ENCODE data around the gene DNER. TPM values are rescaled to one million over a fixed set of nuclear protein-coding genes. Genes with fewer than 3 reads are reported as not detected.

Gene DNER
- total and polyA plus RNA-seq, 2 of the 13 experiments (the other 11 are each of a cell fraction or from before 2014, with no cell fraction given) = not detected

DNA sequence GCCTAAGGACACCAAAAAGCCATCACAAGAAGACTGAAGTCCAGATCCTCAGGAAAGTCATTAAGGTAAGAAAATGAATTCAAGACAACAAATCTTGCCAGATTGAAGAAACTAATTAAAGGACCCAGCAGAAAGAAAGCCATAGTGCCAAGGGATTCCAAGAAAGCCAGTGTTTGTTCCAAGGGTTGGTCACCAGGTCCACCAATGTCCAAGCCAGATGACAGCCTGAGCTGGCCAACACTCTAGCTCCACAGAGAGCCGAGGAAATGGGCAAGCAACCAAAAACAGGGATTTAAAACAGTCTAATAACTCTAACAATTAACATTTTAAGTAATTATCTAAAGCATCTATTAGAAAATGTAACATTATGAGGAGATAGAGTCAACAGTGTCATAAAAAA, 49.2 kb downstream of the DNER start:
- BruUV-seq (replicated peaks) = no TSS peak
- Histone ChIP-seq H3K4me3 (replicated peaks in 1 of 3; ENCODE audit: insufficient read depth in 1 of 3, low read depth in 2 of 3, low read length in 3 of 3) (no peak overlapping the region), H3K9ac (ENCODE audit: insufficient read depth, low read depth, low read length) (no peak overlapping the region), H3K9me3 (ENCODE audit: low read length) (no peaks in the 10 kb centered on the region), H2AFZ (ENCODE audit: low read length) (no peak overlapping the region), H3K4me2 (ENCODE audit: low read depth, low read length) (no peak overlapping the region), H3K79me2 (ENCODE audit: insufficient read depth, low read length) (no peaks in the 10 kb centered on the region), H3K36me3 (replicated peaks in 1 of 2; ENCODE audit: control insufficient read depth in 1 of 2, insufficient read depth in 2 of 2, low read length in 2 of 2) (no peaks in the 10 kb centered on the region), H3K4me1 (ENCODE audit: insufficient read depth, low read length) (no peaks in the 10 kb centered on the region), H4K20me1 (ENCODE audit: insufficient read depth, low read length) (no peaks in the 10 kb centered on the region), H3K27ac (ENCODE audit: extremely low read length, insufficient read depth, low read length) (no peak overlapping the region), H3K27me3 (ENCODE audit: control insufficient read depth in 1 of 2, insufficient read depth in 2 of 2, low read length in 2 of 2) (no peaks in the 10 kb centered on the region; a peak in 1 of 5 replicates)
- DNase-seq (ENCODE audit: low spot score) (no peak), ATAC-seq (no peak), FAIRE-seq (no peak)
- in situ Hi-C loops (cut with HindIII; ENCODE audit: extremely low pct_ligation_motif_present, low pct_unique_long_range_greater_than_20kb) = no loop called here
- ChIA-PET CTCF (ENCODE audit: low intra/inter-chr PET ratio, low total read pairs) (no interaction called here), POLR2A (no interaction called here)
- WGBS (ENCODE audit: low lambda C conversion rate) = 0% methylated on average over 1 of the region's 1 CpG
- intact Hi-C loops (cut with micrococcal nuclease; ENCODE audit: unreplicated experiment) = no loop called here
- no peak for TF ChIP-seq ZNF839 (CRISPR knock-in tag; IDR thresholded peaks at IDR 0.05; ENCODE audit: borderline replicate concordance)
- no peak for TF ChIP-seq ZC3H13 (CRISPR knock-in tag; IDR thresholded peaks at IDR 0.05)
- TF ChIP-seq ZSCAN22 (CRISPR knock-in tag; IDR thresholded peaks at IDR 0.05) = no peak
- no peak for TF ChIP-seq HDAC1 (CRISPR knock-in tag; IDR thresholded peaks at IDR 0.05)
- no peak for TF ChIP-seq ZNF614 (CRISPR knock-in tag; IDR thresholded peaks at IDR 0.05; ENCODE audit: borderline replicate concordance)
- TF ChIP-seq, protein P1, sequence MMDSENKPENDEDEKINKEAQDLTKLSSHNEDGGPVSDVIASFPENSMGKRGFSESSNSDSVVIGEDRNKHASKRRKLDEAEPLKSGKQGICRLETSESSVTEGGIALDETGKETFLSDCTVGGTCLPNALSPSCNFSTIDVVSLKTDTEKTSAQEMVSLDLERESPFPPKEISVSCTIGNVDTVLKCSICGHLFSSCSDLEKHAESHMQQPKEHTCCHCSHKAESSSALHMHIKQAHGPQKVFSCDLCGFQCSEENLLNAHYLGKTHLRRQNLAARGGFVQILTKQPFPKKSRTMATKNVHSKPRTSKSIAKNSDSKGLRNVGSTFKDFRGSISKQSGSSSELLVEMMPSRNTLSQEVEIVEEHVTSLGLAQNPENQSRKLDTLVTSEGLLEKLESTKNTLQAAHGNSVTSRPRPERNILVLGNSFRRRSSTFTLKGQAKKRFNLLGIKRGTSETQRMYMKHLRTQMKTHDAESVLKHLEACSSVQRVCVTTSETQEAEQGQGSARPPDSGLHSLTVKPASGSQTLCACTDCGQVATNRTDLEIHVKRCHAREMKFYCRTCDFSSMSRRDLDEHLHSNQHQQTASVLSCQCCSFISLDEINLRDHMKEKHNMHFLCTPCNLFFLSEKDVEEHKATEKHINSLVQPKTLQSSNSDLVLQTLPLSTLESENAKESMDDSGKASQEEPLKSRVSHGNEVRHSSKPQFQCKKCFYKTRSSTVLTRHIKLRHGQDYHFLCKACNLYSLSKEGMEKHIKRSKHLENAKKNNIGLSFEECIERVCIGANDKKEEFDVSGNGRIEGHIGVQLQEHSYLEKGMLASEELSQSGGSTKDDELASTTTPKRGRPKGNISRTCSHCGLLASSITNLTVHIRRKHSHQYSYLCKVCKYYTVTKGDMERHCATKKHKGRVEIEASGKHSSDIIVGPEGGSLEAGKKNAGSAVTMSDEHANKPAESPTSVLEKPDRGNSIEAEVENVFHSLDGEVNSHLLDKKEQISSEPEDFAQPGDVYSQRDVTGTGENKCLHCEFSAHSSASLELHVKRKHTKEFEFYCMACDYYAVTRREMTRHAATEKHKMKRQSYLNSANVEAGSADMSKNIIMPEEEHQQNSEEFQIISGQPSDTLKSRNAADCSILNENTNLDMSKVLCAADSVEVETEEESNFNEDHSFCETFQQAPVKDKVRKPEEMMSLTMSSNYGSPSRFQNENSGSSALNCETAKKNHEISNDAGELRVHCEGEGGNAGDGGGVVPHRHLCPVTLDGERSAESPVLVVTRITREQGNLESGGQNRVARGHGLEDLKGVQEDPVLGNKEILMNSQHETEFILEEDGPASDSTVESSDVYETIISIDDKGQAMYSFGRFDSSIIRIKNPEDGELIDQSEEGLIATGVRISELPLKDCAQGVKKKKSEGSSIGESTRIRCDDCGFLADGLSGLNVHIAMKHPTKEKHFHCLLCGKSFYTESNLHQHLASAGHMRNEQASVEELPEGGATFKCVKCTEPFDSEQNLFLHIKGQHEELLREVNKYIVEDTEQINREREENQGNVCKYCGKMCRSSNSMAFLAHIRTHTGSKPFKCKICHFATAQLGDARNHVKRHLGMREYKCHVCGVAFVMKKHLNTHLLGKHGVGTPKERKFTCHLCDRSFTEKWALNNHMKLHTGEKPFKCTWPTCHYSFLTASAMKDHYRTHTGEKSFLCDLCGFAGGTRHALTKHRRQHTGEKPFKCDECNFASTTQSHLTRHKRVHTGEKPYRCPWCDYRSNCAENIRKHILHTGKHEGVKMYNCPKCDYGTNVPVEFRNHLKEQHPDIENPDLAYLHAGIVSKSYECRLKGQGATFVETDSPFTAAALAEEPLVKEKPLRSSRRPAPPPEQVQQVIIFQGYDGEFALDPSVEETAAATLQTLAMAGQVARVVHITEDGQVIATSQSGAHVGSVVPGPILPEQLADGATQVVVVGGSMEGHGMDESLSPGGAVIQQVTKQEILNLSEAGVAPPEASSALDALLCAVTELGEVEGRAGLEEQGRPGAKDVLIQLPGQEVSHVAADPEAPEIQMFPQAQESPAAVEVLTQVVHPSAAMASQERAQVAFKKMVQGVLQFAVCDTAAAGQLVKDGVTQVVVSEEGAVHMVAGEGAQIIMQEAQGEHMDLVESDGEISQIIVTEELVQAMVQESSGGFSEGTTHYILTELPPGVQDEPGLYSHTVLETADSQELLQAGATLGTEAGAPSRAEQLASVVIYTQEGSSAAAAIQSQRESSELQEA (CRISPR knock-in tag; IDR thresholded peaks at IDR 0.05; ENCODE audit: not compliant biosample characterization) = no peak
- TF ChIP-seq CC2D1A (CRISPR knock-in tag; IDR thresholded peaks at IDR 0.05) = no peak
- TF ChIP-seq, protein P2, sequence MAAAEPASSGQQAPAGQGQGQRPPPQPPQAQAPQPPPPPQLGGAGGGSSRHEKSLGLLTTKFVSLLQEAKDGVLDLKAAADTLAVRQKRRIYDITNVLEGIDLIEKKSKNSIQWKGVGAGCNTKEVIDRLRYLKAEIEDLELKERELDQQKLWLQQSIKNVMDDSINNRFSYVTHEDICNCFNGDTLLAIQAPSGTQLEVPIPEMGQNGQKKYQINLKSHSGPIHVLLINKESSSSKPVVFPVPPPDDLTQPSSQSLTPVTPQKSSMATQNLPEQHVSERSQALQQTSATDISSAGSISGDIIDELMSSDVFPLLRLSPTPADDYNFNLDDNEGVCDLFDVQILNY (CRISPR knock-in tag; conservative IDR thresholded peaks at IDR 0.05) = no peak
- no peak for TF ChIP-seq NR2C2 (CRISPR knock-in tag; IDR thresholded peaks at IDR 0.05; ENCODE audit: borderline replicate concordance)
- no peak for TF ChIP-seq RBAK (CRISPR knock-in tag; IDR thresholded peaks at IDR 0.05)
- TF ChIP-seq, protein P3, sequence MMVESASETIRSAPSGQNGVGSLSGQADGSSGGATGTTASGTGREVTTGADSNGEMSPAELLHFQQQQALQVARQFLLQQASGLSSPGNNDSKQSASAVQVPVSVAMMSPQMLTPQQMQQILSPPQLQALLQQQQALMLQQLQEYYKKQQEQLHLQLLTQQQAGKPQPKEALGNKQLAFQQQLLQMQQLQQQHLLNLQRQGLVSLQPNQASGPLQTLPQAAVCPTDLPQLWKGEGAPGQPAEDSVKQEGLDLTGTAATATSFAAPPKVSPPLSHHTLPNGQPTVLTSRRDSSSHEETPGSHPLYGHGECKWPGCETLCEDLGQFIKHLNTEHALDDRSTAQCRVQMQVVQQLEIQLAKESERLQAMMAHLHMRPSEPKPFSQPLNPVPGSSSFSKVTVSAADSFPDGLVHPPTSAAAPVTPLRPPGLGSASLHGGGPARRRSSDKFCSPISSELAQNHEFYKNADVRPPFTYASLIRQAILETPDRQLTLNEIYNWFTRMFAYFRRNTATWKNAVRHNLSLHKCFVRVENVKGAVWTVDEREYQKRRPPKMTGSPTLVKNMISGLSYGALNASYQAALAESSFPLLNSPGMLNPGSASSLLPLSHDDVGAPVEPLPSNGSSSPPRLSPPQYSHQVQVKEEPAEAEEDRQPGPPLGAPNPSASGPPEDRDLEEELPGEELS (CRISPR knock-in tag; IDR thresholded peaks at IDR 0.05) = no peak
- TF ChIP-seq, protein P4, sequence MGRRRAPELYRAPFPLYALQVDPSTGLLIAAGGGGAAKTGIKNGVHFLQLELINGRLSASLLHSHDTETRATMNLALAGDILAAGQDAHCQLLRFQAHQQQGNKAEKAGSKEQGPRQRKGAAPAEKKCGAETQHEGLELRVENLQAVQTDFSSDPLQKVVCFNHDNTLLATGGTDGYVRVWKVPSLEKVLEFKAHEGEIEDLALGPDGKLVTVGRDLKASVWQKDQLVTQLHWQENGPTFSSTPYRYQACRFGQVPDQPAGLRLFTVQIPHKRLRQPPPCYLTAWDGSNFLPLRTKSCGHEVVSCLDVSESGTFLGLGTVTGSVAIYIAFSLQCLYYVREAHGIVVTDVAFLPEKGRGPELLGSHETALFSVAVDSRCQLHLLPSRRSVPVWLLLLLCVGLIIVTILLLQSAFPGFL (CRISPR knock-in tag; IDR thresholded peaks at IDR 0.05) = no peak

All from HepG2 (cell line).